Measurements from ENCODE around the gene PEX12. TPM values are rescaled to one million over a fixed set of nuclear protein-coding genes. Genes with fewer than 3 reads are reported as not detected.

PEX12 gene
- total RNA-seq, 3 donors from 2014 or later = 5.1 to 10.0 (median 8.2) TPM

DNA sequence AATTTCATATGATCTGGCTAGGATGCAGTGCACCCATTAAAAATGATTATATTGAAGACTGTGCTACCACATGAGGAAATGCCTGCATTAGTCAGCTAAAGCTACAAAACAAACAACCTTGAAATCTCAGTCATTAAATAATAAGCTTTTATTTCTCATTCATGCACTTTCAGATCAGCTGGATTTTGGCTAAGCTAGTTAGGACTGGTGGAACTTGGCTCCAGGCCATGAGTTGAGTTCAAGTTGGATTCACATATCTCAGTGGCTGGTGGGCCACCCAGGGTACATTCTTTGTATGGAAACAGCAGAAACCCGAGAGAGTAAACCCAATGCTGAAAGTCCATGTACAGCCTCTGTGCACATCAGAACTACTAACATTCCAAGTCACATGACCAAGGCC, 34.5 kb downstream of the PEX12 start:
- Histone ChIP-seq H3K36me3 (no peaks in the 10 kb centered on the region), H3K27ac (no peak overlapping the region), H3K4me1 (no peaks in the 10 kb centered on the region), H3K9me3 (no peaks in the 10 kb centered on the region), H3K4me3 (no peak overlapping the region), H3K27me3 (no peaks in the 10 kb centered on the region)
- intact Hi-C loops (cut with DNase I; ENCODE audit: low total_unique reads) = loop anchor here (10.0 kb wide), 1 partner anchor 789 kb away; no protein-coding TSS in a partner anchor
- no peak for TF ChIP-seq POLR2AphosphoS5 (IDR thresholded peaks at IDR 0.05)
- TF ChIP-seq, protein P1, sequence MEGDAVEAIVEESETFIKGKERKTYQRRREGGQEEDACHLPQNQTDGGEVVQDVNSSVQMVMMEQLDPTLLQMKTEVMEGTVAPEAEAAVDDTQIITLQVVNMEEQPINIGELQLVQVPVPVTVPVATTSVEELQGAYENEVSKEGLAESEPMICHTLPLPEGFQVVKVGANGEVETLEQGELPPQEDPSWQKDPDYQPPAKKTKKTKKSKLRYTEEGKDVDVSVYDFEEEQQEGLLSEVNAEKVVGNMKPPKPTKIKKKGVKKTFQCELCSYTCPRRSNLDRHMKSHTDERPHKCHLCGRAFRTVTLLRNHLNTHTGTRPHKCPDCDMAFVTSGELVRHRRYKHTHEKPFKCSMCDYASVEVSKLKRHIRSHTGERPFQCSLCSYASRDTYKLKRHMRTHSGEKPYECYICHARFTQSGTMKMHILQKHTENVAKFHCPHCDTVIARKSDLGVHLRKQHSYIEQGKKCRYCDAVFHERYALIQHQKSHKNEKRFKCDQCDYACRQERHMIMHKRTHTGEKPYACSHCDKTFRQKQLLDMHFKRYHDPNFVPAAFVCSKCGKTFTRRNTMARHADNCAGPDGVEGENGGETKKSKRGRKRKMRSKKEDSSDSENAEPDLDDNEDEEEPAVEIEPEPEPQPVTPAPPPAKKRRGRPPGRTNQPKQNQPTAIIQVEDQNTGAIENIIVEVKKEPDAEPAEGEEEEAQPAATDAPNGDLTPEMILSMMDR (IDR thresholded peaks at IDR 0.05) = no peak
- no peak for DNase-seq (ENCODE audit: low spot score in 2 of 2)

DNA sequence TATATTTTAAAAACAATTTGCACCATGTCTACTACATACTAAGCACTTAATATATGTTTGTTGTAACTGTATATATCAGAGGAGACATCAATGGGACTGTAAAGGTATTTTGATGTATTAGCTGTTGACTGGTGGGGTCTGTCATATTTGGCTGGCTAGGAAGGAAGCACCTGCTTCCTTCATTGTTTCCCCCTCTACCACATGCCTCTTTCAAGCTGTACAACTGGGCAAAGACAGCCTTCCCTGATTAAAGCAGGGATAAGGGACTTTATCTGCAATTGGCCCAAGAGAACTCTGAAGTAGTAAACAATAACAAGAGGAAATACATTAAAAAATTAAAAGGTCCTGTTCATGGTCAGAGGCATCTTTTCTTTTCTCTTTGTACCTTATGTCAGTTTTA, 35.4 kb downstream of the PEX12 start:
- Histone ChIP-seq H3K36me3 (no peaks in the 10 kb centered on the region), H3K27ac (no peak overlapping the region), H3K27me3 (no peaks in the 10 kb centered on the region), H3K4me1 (no peaks in the 10 kb centered on the region), H3K4me3 (no peak overlapping the region), H3K9me3 (no peaks in the 10 kb centered on the region)
- intact Hi-C loops (cut with DNase I; ENCODE audit: low total_unique reads) = loop anchor here (10.0 kb wide), 1 partner anchor 788 kb away; no protein-coding TSS in a partner anchor
- DNase-seq (ENCODE audit: low spot score in 2 of 2) = no peak
- TF ChIP-seq POLR2AphosphoS5 (IDR thresholded peaks at IDR 0.05) = no peak
- TF ChIP-seq, protein P1 (IDR thresholded peaks at IDR 0.05) = no peak
- TF ChIP-seq POLR2A (IDR thresholded peaks at IDR 0.05) = no peak

DNA sequence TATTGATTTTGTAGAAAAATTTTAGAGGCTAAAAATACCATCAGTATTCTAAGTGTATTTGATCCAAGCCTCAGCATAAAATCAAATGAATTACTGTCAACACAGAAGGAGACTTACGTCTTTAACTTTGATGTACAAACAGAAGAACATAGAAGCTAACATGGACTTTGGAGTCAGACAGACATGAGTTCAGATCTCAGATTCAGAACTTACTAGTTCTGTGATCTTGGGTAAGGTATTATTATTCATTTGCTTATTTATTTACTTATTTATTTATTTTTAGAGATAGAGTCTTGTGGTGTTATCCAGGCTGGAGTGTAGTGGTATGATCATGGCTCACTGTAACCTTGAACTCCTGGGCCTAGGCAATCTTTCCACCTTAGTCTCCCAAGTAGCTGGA, 36.9 kb downstream of the PEX12 start:
- no peaks in the 10 kb centered on the region for H3K36me3 ChIP-seq
- DNase-seq (ENCODE audit: low spot score in 2 of 2) = no peak
- no peaks in the 10 kb centered on the region for H3K4me1 ChIP-seq
- H3K4me3 ChIP-seq = peak overlapping the region in 2 of 3 donors; percentile 26 to 60
- TF ChIP-seq POLR2A (IDR thresholded peaks at IDR 0.05) (no peak), POLR2AphosphoS5 (IDR thresholded peaks at IDR 0.05) (no peak)
- TF ChIP-seq, protein P1 (IDR thresholded peaks at IDR 0.05) = no peak
- H3K27me3 ChIP-seq = no peaks in the 10 kb centered on the region
- H3K27ac ChIP-seq = peak overlapping the region in 1 of 2 donors; percentile 12
- intact Hi-C loops (cut with DNase I; ENCODE audit: low total_unique reads) = loop anchor here (10.0 kb wide), 1 partner anchor 787 kb away; no protein-coding TSS in a partner anchor
- H3K9me3 ChIP-seq = no peaks in the 10 kb centered on the region

DNA sequence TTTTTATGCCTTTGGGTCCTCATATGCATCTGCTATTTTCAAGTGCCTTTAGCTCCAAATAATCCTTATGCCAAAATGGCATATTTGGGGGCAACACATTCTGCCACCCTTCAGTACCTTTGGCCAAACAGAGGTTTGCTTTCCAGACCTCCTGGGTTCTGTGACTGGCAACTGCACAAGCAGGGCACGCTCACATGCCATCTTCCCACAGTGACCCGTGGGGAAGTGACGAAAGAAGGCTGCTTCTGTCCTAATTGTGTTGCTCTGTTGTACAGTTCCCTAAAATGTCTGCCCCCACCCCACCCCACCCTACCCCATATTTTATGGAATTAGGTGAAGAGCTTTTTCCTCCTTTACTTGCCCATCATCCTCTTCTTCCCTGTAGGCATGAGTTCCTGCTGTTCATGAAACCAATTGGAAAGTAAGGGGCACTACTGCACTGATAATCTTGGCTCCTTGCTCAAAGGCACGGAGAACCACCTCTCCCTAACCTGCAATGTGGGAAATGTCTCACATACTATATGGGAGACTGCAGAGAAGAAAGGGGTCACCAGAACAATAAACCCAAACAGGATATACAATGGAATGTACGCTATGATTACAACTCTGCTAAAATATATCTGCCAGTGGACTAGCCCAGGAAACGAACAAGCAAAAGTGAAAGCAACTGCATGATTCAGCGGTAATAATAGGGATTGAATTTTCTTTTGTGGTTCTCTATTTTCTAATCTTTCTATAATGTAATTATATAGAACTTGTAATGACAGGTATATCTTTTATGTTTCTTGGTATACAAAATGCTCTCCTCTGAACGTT, 37.6 kb downstream of the PEX12 start:
- no peak for TF ChIP-seq POLR2A (IDR thresholded peaks at IDR 0.05)
- TF ChIP-seq, protein P1 (IDR thresholded peaks at IDR 0.05) = no peak
- no peak for TF ChIP-seq POLR2AphosphoS5 (IDR thresholded peaks at IDR 0.05)
- Histone ChIP-seq H3K27me3 (no peaks in the 10 kb centered on the region), H3K36me3 (no peaks in the 10 kb centered on the region), H3K4me1 (no peaks in the 10 kb centered on the region), H3K4me3 (peak overlapping the region; percentile 26 to 60 (median 31)), H3K27ac (peak overlapping the region; percentile 12 to 82), H3K9me3 (no peaks in the 10 kb centered on the region)
- intact Hi-C loops (cut with DNase I; ENCODE audit: low total_unique reads) = loop anchor here (10.0 kb wide), 1 partner anchor 786 kb away; no protein-coding TSS in a partner anchor
- no peak for DNase-seq (ENCODE audit: low spot score in 2 of 2)

DNA sequence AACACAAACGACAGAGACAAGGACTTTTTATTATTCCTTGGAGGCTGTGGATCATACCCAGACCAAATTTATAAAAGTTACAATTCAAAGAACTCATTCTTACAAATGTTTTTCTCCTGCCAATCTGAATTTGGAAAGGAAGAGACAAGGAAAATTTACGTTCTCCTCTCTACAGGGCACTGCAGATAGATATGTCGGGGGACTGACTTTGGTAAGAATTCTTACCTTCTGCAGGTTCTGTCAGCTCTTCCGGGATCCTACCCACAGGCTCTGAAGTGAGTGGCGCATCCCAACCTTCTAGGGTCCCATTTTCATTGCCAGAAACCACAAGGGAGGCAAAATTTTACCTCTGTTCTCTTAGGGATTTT, 38.7 kb downstream of the PEX12 start:
- Histone ChIP-seq H3K27me3 (no peaks in the 10 kb centered on the region), H3K4me3 (peak overlapping the region in 1 of 3 donors; percentile 33), H3K36me3 (no peaks in the 10 kb centered on the region), H3K27ac (peak overlapping the region in 1 of 2 donors; percentile 16), H3K9me3 (no peaks in the 10 kb centered on the region), H3K4me1 (no peaks in the 10 kb centered on the region)
- no peak for DNase-seq (ENCODE audit: low spot score in 2 of 2)
- intact Hi-C loops (cut with DNase I; ENCODE audit: low total_unique reads) = loop anchor here (10.0 kb wide), 1 partner anchor 785 kb away; no protein-coding TSS in a partner anchor
- TF ChIP-seq POLR2AphosphoS5 (IDR thresholded peaks at IDR 0.05) (no peak), POLR2A (IDR thresholded peaks at IDR 0.05) (no peak)
- TF ChIP-seq, protein P1 (IDR thresholded peaks at IDR 0.05) = no peak
